WTC11 (cell line): ENCODE data around the gene UCK1. TPM values are rescaled to one million over a fixed set of nuclear protein-coding genes. Genes with fewer than 3 reads are reported as not detected.

ENCODE experiments used
- ATAC-seq: fragments of 200-7000 bp; cut with Tn5 transposase; 2 replicates; pipeline ENCODE4 v1.10.0; 2021; ENCODE audit warnings: mild to moderate bottlenecking, moderate library complexity
- CTCF ChIA-PET: fragments of 300-600 bp; sonication (Branson Sonifier 250); formaldehyde crosslinking; loops from one replicate; lab custom pipeline; 2021; ENCODE audit warnings: antibody characterized with exemption; lab: Charles Lee
- POLR2A ChIA-PET: fragments of 350-600 bp; sonication (Branson Sonifier 250); formaldehyde crosslinking; loops from one replicate; lab custom pipeline; 2021; ENCODE audit warnings: antibody characterized with exemption; lab: Charles Lee
- DNase-seq: peaks from one replicate; pipeline ENCODE4 v3.0.0; 2021; ENCODE audit warnings: low spot score
- H3K27ac Mint-ChIP-seq: 2 replicates; pipeline ENCODE4 v1.8.0; 2021; ENCODE audit warnings: mixed read lengths
- H3K27me3 Mint-ChIP-seq: 2 replicates; pipeline ENCODE4 v1.8.0; 2021; ENCODE audit warnings: low read depth, mild to moderate bottlenecking, moderate library complexity, mixed read lengths
- H3K36me3 Mint-ChIP-seq: 2 replicates; pipeline ENCODE4 v1.8.0; 2021; ENCODE audit warnings: mixed read lengths
- H3K4me1 Mint-ChIP-seq: 2 replicates; pipeline ENCODE4 v1.8.0; 2022; ENCODE audit warnings: mixed read lengths
- H3K4me3 Mint-ChIP-seq: 2 replicates; pipeline ENCODE4 v1.8.0; 2021; ENCODE audit warnings: mild to moderate bottlenecking, moderate library complexity, mixed read lengths
- H3K9me3 Mint-ChIP-seq: 2 replicates; pipeline ENCODE4 v1.8.0; 2021; ENCODE audit warnings: mixed read lengths
- CREB1 ChIP-seq: sonication (generic); formaldehyde crosslinking; IDR thresholded peaks from 2 replicates; pipeline ENCODE4 v1.8.0; 2023; ENCODE audit warnings: mild to moderate bottlenecking, missing genetic modification reagents
- CREM ChIP-seq: sonication (generic); formaldehyde crosslinking; IDR thresholded peaks from 2 replicates; pipeline ENCODE4 v1.8.1; 2022; ENCODE audit warnings: mild to moderate bottlenecking, missing genetic modification reagents, moderate library complexity
- ELF4 ChIP-seq: sonication (generic); formaldehyde crosslinking; IDR thresholded peaks from 2 replicates; pipeline ENCODE4 v1.8.1; 2022; ENCODE audit warnings: low read depth, mild to moderate bottlenecking, moderate library complexity, missing genetic modification reagents
- ESRRA ChIP-seq: sonication (generic); formaldehyde crosslinking; IDR thresholded peaks from 2 replicates; pipeline ENCODE4 v1.8.1; 2022; ENCODE audit warnings: mild to moderate bottlenecking, missing genetic modification reagents, borderline replicate concordance
- FOXJ3 ChIP-seq: sonication (generic); formaldehyde crosslinking; IDR thresholded peaks from 2 replicates; pipeline ENCODE4 v1.9.0; 2021; ENCODE audit warnings: missing genetic modification reagents, mild to moderate bottlenecking, borderline replicate concordance
- GTF2I ChIP-seq: fragments of 250-450 bp; sonication (Bioruptor Pico); conservative IDR thresholded peaks from 2 replicates; pipeline ENCODE4 v1.4.0; 2021; ENCODE audit warnings: mild to moderate bottlenecking
- JUN ChIP-seq: sonication (generic); formaldehyde crosslinking; IDR thresholded peaks from 2 replicates; pipeline ENCODE4 v1.8.0; 2023; ENCODE audit warnings: mild to moderate bottlenecking, missing genetic modification reagents
- NR2C2 ChIP-seq: sonication (generic); formaldehyde crosslinking; IDR thresholded peaks from 2 replicates; pipeline ENCODE4 v1.8.0; 2022; ENCODE audit warnings: mild to moderate bottlenecking, missing genetic modification reagents
- SMAD4 ChIP-seq: sonication (generic); formaldehyde crosslinking; IDR thresholded peaks from 2 replicates; pipeline ENCODE4 v1.8.0; 2022; ENCODE audit warnings: mild to moderate bottlenecking, missing genetic modification reagents
- SP1 ChIP-seq: sonication (generic); formaldehyde crosslinking; conservative IDR thresholded peaks from 2 replicates; pipeline ENCODE4 v1.8.1; 2022; ENCODE audit warnings: missing genetic modification reagents
- ZBTB21 ChIP-seq: sonication (generic); formaldehyde crosslinking; IDR thresholded peaks from 2 replicates; pipeline ENCODE4 v1.8.1; 2023; ENCODE audit warnings: mild to moderate bottlenecking, missing genetic modification reagents, borderline replicate concordance
- ZNF396 ChIP-seq: fragments of 250-450 bp; sonication (Bioruptor Pico); IDR thresholded peaks from 2 replicates; pipeline ENCODE4 v1.8.0; 2021; ENCODE audit warnings: mild to moderate bottlenecking, moderate library complexity, borderline replicate concordance
- ZNF423 ChIP-seq: fragments of 250-450 bp; sonication (Bioruptor Pico); IDR thresholded peaks from 2 replicates; pipeline ENCODE4 v2.1.2; 2022; ENCODE audit warnings: mild to moderate bottlenecking, moderate library complexity
- total RNA-seq: library from RNA; stranded (reverse); gene quantifications from 3 replicates; pipeline ENCODE4 v1.2.3, GENCODE V29; 2021
- TF ChIP-seq, protein P1 (sequence below): sonication (generic); formaldehyde crosslinking; IDR thresholded peaks from 2 replicates; pipeline ENCODE4 v1.8.0; 2023; ENCODE audit warnings: missing genetic modification reagents, mild to moderate bottlenecking, borderline replicate concordance
- TF ChIP-seq, protein P2 (sequence below): sonication (generic); formaldehyde crosslinking; conservative IDR thresholded peaks from 2 replicates; pipeline ENCODE4 v1.8.1; 2023; ENCODE audit warnings: mild to moderate bottlenecking, low read depth, missing genetic modification reagents, moderate library complexity
- TF ChIP-seq, protein P3 (sequence below): sonication (generic); formaldehyde crosslinking; IDR thresholded peaks from 2 replicates; pipeline ENCODE4 v1.8.1; 2022; ENCODE audit warnings: low read depth, missing genetic modification reagents, borderline replicate concordance
- TF ChIP-seq, protein P4 (sequence below): sonication (generic); formaldehyde crosslinking; IDR thresholded peaks from 2 replicates; pipeline ENCODE4 v1.8.1; 2023; ENCODE audit warnings: mild to moderate bottlenecking, missing genetic modification reagents
- TF ChIP-seq, protein P5 (sequence below): sonication (generic); formaldehyde crosslinking; IDR thresholded peaks from 2 replicates; pipeline ENCODE4 v1.8.1; 2023; ENCODE audit warnings: mild to moderate bottlenecking, moderate library complexity, missing genetic modification reagents
- TF ChIP-seq, protein P6 (sequence below): sonication (generic); formaldehyde crosslinking; IDR thresholded peaks from 2 replicates; pipeline ENCODE4 v1.8.0; 2022; ENCODE audit warnings: mild to moderate bottlenecking, missing genetic modification reagents

Gene UCK1
- total RNA-seq, 1 experiment from 2014 or later: 29.6 TPM

DNA sequence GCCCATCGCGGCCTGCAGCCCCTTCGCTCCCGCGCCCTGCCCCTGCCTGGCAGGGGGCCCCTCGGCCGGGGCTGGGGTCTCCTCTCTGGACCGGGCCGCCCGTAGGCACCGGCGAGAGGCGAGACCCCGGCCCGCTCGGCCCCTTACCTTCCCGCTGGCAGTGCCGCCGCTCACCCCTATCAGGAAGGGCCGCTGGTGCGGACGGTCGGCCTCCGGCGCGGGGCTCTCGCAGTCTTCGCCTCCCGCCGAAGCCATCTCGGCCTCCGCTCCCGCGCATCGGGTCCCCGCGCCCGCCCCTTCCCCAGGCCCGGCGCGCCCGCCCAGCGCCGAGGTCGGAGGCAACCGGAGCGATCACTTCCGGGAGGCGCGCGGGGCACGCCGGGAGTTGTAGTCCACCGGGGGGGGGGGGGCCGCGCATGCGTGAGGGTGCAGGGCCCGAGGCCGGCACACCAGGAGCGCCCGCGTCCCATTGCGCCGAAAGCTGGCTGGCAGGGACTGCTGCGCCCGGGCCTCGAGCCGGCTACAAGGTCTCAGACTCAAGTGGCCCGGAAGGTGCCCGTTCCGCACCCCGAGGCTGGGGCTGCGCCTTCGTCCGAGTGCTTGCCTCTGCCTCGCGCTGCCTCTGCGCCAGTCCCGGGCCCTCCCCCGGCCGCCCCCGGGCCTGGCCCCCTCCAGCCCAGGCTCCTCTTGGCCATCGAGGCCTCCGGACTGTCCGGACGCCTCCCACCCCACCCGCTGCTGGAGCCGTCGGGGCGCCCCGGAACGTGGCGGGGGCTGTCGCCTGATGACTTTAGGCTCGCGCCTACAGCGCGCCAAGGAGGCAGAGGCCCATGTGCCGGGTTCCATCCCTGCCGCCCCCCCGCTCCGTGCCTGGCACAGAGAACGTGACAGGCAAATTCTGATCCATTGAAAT is at the start of gene UCK1 (continued):
- TF ChIP-seq, protein P1, sequence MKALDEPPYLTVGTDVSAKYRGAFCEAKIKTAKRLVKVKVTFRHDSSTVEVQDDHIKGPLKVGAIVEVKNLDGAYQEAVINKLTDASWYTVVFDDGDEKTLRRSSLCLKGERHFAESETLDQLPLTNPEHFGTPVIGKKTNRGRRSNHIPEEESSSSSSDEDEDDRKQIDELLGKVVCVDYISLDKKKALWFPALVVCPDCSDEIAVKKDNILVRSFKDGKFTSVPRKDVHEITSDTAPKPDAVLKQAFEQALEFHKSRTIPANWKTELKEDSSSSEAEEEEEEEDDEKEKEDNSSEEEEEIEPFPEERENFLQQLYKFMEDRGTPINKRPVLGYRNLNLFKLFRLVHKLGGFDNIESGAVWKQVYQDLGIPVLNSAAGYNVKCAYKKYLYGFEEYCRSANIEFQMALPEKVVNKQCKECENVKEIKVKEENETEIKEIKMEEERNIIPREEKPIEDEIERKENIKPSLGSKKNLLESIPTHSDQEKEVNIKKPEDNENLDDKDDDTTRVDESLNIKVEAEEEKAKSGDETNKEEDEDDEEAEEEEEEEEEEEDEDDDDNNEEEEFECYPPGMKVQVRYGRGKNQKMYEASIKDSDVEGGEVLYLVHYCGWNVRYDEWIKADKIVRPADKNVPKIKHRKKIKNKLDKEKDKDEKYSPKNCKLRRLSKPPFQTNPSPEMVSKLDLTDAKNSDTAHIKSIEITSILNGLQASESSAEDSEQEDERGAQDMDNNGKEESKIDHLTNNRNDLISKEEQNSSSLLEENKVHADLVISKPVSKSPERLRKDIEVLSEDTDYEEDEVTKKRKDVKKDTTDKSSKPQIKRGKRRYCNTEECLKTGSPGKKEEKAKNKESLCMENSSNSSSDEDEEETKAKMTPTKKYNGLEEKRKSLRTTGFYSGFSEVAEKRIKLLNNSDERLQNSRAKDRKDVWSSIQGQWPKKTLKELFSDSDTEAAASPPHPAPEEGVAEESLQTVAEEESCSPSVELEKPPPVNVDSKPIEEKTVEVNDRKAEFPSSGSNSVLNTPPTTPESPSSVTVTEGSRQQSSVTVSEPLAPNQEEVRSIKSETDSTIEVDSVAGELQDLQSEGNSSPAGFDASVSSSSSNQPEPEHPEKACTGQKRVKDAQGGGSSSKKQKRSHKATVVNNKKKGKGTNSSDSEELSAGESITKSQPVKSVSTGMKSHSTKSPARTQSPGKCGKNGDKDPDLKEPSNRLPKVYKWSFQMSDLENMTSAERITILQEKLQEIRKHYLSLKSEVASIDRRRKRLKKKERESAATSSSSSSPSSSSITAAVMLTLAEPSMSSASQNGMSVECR: 0 out of 2 replicates have a peak, but pooled peaks have one; percentile 30
- TF ChIP-seq ELF4 (CRISPR knock-in tag) (no peak), ZNF423 (peak; percentile 52; the same call in 1 of the 2 replicates), CREM (CRISPR knock-in tag) (0 out of 2 replicates have a peak, but pooled peaks have one; percentile 52), FOXJ3 (no peak), ESRRA (0 out of 2 replicates have a peak, but pooled peaks have one; percentile 27)
- TF ChIP-seq, protein P2, sequence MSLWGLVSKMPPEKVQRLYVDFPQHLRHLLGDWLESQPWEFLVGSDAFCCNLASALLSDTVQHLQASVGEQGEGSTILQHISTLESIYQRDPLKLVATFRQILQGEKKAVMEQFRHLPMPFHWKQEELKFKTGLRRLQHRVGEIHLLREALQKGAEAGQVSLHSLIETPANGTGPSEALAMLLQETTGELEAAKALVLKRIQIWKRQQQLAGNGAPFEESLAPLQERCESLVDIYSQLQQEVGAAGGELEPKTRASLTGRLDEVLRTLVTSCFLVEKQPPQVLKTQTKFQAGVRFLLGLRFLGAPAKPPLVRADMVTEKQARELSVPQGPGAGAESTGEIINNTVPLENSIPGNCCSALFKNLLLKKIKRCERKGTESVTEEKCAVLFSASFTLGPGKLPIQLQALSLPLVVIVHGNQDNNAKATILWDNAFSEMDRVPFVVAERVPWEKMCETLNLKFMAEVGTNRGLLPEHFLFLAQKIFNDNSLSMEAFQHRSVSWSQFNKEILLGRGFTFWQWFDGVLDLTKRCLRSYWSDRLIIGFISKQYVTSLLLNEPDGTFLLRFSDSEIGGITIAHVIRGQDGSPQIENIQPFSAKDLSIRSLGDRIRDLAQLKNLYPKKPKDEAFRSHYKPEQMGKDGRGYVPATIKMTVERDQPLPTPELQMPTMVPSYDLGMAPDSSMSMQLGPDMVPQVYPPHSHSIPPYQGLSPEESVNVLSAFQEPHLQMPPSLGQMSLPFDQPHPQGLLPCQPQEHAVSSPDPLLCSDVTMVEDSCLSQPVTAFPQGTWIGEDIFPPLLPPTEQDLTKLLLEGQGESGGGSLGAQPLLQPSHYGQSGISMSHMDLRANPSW (CRISPR knock-in tag): no peak
- TF ChIP-seq, protein P3, sequence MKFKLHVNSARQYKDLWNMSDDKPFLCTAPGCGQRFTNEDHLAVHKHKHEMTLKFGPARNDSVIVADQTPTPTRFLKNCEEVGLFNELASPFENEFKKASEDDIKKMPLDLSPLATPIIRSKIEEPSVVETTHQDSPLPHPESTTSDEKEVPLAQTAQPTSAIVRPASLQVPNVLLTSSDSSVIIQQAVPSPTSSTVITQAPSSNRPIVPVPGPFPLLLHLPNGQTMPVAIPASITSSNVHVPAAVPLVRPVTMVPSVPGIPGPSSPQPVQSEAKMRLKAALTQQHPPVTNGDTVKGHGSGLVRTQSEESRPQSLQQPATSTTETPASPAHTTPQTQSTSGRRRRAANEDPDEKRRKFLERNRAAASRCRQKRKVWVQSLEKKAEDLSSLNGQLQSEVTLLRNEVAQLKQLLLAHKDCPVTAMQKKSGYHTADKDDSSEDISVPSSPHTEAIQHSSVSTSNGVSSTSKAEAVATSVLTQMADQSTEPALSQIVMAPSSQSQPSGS (CRISPR knock-in tag): no peak

DNA sequence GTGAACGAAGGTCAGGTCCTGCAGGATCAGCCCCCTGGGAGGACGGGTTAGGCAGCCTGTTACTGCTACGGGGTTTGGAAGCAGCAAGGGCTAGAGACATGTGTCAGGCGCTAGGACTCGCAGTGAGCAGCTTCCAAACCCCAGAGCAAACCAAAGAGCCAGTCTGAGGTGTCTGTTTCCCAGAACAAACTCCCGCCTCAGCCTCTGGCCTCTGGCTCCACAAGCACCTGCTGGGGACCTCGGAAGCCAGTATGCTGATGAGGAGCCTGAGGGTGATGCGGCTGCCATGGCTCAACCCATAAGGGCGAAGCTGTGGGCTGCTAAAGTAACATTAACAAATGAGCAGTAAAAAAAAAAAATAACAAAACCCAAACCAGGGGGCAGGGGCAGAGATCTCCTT is 49.3 kb upstream of the UCK1 start:
- CTCF ChIA-PET: interaction anchor here (2.8 kb wide), 1 partner anchor 11 kb away, joined by 7 read pairs; no protein-coding TSS in a partner anchor
- TF ChIP-seq CREB1 (CRISPR knock-in tag): no peak
- no peak for TF ChIP-seq NR2C2 (CRISPR knock-in tag)
- TF ChIP-seq, protein P4, sequence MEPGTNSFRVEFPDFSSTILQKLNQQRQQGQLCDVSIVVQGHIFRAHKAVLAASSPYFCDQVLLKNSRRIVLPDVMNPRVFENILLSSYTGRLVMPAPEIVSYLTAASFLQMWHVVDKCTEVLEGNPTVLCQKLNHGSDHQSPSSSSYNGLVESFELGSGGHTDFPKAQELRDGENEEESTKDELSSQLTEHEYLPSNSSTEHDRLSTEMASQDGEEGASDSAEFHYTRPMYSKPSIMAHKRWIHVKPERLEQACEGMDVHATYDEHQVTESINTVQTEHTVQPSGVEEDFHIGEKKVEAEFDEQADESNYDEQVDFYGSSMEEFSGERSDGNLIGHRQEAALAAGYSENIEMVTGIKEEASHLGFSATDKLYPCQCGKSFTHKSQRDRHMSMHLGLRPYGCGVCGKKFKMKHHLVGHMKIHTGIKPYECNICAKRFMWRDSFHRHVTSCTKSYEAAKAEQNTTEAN (CRISPR knock-in tag): no peak
- no peak for TF ChIP-seq SP1 (CRISPR knock-in tag)
- no peak for TF ChIP-seq ZNF423
- no peak for TF ChIP-seq ZBTB21 (CRISPR knock-in tag)
- no peak for TF ChIP-seq GTF2I (CRISPR knock-in tag)
- TF ChIP-seq JUN: no peak
- TF ChIP-seq, protein P5, sequence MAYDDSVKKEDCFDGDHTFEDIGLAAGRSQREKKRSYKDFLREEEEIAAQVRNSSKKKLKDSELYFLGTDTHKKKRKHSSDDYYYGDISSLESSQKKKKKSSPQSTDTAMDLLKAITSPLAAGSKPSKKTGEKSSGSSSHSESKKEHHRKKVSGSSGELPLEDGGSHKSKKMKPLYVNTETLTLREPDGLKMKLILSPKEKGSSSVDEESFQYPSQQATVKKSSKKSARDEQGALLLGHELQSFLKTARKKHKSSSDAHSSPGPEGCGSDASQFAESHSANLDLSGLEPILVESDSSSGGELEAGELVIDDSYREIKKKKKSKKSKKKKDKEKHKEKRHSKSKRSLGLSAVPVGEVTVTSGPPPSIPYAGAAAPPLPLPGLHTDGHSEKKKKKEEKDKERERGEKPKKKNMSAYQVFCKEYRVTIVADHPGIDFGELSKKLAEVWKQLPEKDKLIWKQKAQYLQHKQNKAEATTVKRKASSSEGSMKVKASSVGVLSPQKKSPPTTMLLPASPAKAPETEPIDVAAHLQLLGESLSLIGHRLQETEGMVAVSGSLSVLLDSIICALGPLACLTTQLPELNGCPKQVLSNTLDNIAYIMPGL (CRISPR knock-in tag): no peak
- TF ChIP-seq, protein P6, sequence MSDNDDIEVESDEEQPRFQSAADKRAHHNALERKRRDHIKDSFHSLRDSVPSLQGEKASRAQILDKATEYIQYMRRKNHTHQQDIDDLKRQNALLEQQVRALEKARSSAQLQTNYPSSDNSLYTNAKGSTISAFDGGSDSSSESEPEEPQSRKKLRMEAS (CRISPR knock-in tag): no peak
- no peak for TF ChIP-seq ZNF396 (CRISPR knock-in tag)
- TF ChIP-seq SMAD4: no peak
- Mint-ChIP-seq H3K36me3 (peaks cover 13% of the 10 kb centered on the region), H3K27me3 (no peaks in the 10 kb centered on the region), H3K4me3 (no peak overlapping the region), H3K9me3 (no peaks in the 10 kb centered on the region), H3K27ac (no peak overlapping the region), H3K4me1 (no peaks in the 10 kb centered on the region)
- ATAC-seq (no peak), DNase-seq (no peak)
- POLR2A ChIA-PET: no interaction called here
